HCT116 (cell line): ENCODE measurements around the gene ARHGEF16. TPM values are rescaled to one million over a fixed set of nuclear protein-coding genes. Genes with fewer than 3 reads are reported as not detected.

Experiments used
- ATAC-seq: fragments of 200-7000 bp; cut with Tn5 transposase; 2 replicates; pipeline ENCODE4 v1.9.1; 2020; ENCODE audit warnings: mild to moderate bottlenecking, moderate library complexity
- BruUV-seq: library from RNA; stranded (reverse); fragments of 400-500 nt; replicated peaks from 2 replicates; lab custom pipeline; 2021; lab: Mats Ljungman, UMichigan
- CTCF ChIA-PET: fragments of 300-600 bp; sonication (Branson Sonifier 250); formaldehyde crosslinking; loops from one replicate; lab custom pipeline; 2021; ENCODE audit warnings: antibody characterized with exemption; lab: Charles Lee
- POLR2A ChIA-PET: fragments of 300-600, 350-600 bp; sonication (Branson Sonifier 250); formaldehyde crosslinking; loops from one replicate; lab custom pipeline; 2021; ENCODE audit warnings: antibody characterized with exemption; lab: Charles Lee
- RAD21 ChIA-PET, 2 experiments: fragments of 300-600 bp; sonication (Branson Sonifier 250); formaldehyde crosslinking; loops; one replicate each; lab custom pipeline; 2023; ENCODE audit warnings: low total read pairs in 2 of 2; ENCODE audit not compliant: uncharacterized antibody in 2 of 2, unreplicated experiment in 2 of 2, low non-redundant PET in 1 of 2; lab: Charles Lee
- DNase-seq: peaks from one replicate; pipeline ENCODE4 v3.0.0-alpha.2; 2010; ENCODE audit warnings: low read depth, low spot score
- H2AFZ ChIP-seq: fragments of 200-600 bp; shearing (Covaris generic), sonication (generic); 2 replicates; pipeline ENCODE4 v1.6.1; 2017; ENCODE audit warnings: low read depth, mixed run types, mixed read lengths, antibody characterized with exemption, low read length; ENCODE audit not compliant: poor library complexity, severe bottlenecking
- H3K27ac ChIP-seq: 2 replicates; pipeline ENCODE4 v1.5.1; 2012; ENCODE audit warnings: low read depth, low read length
- H3K27me3 ChIP-seq: fragments of 200-600 bp; sonication (generic); 2 replicates; pipeline ENCODE4 v1.6.1; 2016; ENCODE audit warnings: mixed run types, low read length, mixed read lengths; ENCODE audit not compliant: insufficient read depth
- H3K36me3 ChIP-seq, 2 experiments: fragments of 200-500 bp in 1 of 2; fragments of 200-600 bp in 1 of 2; sonication (Bioruptor generic) in 1 of 2; sonication (generic) in 1 of 2; 2 replicates each; pipeline versions ENCODE4 v1.5.1 to v1.6.1; 2014 to 2016; ENCODE audit warnings: low read length in 2 of 2, inconsistent platforms in 1 of 2, mixed read lengths in 1 of 2, mixed run types in 1 of 2; ENCODE audit not compliant: insufficient read depth in 2 of 2, control insufficient read depth in 1 of 2
- H3K4me1 ChIP-seq, 2 experiments: fragments of 200-600 bp in 1 of 2; sonication (generic) in 1 of 2; 2 replicates each; pipeline versions ENCODE4 v1.5.1 to v1.6.1; 2012 to 2017; ENCODE audit warnings: low read length in 2 of 2, inconsistent platforms in 1 of 2, mild to moderate bottlenecking in 1 of 2, mixed read lengths in 1 of 2, mixed run types in 1 of 2, moderate library complexity in 1 of 2; ENCODE audit not compliant: insufficient read depth in 2 of 2, control insufficient read depth in 1 of 2
- H3K4me2 ChIP-seq: fragments of 200-600 bp; sonication (generic); 2 replicates; pipeline ENCODE4 v1.6.1; 2017; ENCODE audit warnings: mixed run types, low read length, mixed read lengths
- H3K4me3 ChIP-seq, 2 experiments: fragments of 200-600 bp in 1 of 2; sonication (generic) in 1 of 2; replicated peaks in 1 of 2; 2 replicates each; pipeline ENCODE4 v1.5.1; 2011 to 2016; ENCODE audit warnings: low read length in 2 of 2, control low read depth in 1 of 2, low read depth in 1 of 2, mild to moderate bottlenecking in 1 of 2, mixed read lengths in 1 of 2, mixed run types in 1 of 2
- H3K79me2 ChIP-seq: fragments of 200-600 bp; sonication (generic); 2 replicates; pipeline ENCODE4 v1.6.1; 2017; ENCODE audit warnings: mild to moderate bottlenecking, mixed run types, low read length, moderate library complexity, mixed read lengths; ENCODE audit not compliant: insufficient read depth
- H3K9ac ChIP-seq: fragments of 200-600 bp; sonication (generic); 2 replicates; pipeline ENCODE4 v1.6.1; 2016; ENCODE audit warnings: low read length, mixed read lengths
- H3K9me2 ChIP-seq: fragments of 200-600 bp; sonication (generic), shearing (Covaris generic); 2 replicates; pipeline ENCODE4 v1.6.1; 2017; ENCODE audit warnings: mixed run types, mild to moderate bottlenecking, moderate library complexity; ENCODE audit not compliant: insufficient read depth
- H3K9me3 ChIP-seq, 2 experiments: fragments of 200-500 bp in 1 of 2; fragments of 200-600 bp in 1 of 2; sonication (Bioruptor generic) in 1 of 2; sonication (generic) in 1 of 2; 2 replicates each; pipeline ENCODE4 v1.6.1; 2014 to 2017; ENCODE audit warnings: low read length in 2 of 2, mixed read lengths in 2 of 2, inconsistent platforms in 1 of 2, low read depth in 1 of 2, mild to moderate bottlenecking in 1 of 2, mixed run types in 1 of 2, moderate library complexity in 1 of 2; ENCODE audit not compliant: control insufficient read depth in 1 of 2, insufficient read depth in 1 of 2
- H4K20me1 ChIP-seq: fragments of 200-600 bp; sonication (generic), shearing (Covaris generic); 2 replicates; pipeline ENCODE4 v1.6.1; 2017; ENCODE audit warnings: mixed run types, mild to moderate bottlenecking, moderate library complexity; ENCODE audit not compliant: insufficient read depth
- CTCF ChIP-seq, 3 experiments: fragments of 200-600 bp in 1 of 3; sonication (generic) in 1 of 3; IDR thresholded peaks in 2 of 3; conservative IDR thresholded peaks in 1 of 3; 2 replicates each; pipeline ENCODE4 v1.5.1; 2012 to 2017; ENCODE audit warnings: low read depth in 2 of 3, low read length in 2 of 3, antibody characterized with exemption in 1 of 3, borderline replicate concordance in 1 of 3, control low read depth in 1 of 3, mild to moderate bottlenecking in 1 of 3, mixed read lengths in 1 of 3, mixed run types in 1 of 3, moderate library complexity in 1 of 3; ENCODE audit not compliant: insufficient read depth in 1 of 3
- EGR1 ChIP-seq: IDR thresholded peaks from 2 replicates; pipeline ENCODE4 v1.6.1; 2012; ENCODE audit warnings: low read depth
- ELF1 ChIP-seq: IDR thresholded peaks from 2 replicates; pipeline ENCODE4 v1.6.1; 2012; ENCODE audit warnings: low read depth, borderline replicate concordance
- EZH2phosphoT487 ChIP-seq: fragments of 200-600 bp; IDR thresholded peaks from 2 replicates; pipeline ENCODE4 v1.6.1; 2018; ENCODE audit warnings: antibody characterized with exemption, borderline replicate concordance
- JUND ChIP-seq: IDR thresholded peaks from 2 replicates; pipeline ENCODE4 v1.6.1; 2012
- SRF ChIP-seq: IDR thresholded peaks from 2 replicates; pipeline ENCODE4 v1.6.1; 2012; ENCODE audit warnings: low read depth
- TCF7L2 ChIP-seq: IDR thresholded peaks from 2 replicates; pipeline ENCODE4 v1.7.0; 2011; ENCODE audit warnings: borderline replicate concordance, inconsistent platforms; ENCODE audit not compliant: insufficient read depth, insufficient read length; ENCODE audit errors: extremely low read depth
- YY1 ChIP-seq: IDR thresholded peaks from 2 replicates; pipeline ENCODE4 v1.6.1; 2011; ENCODE audit warnings: low read length, low read depth, moderate library complexity, mild to moderate bottlenecking; ENCODE audit not compliant: insufficient replicate concordance; ENCODE audit errors: extremely low read depth
- ZBTB33 ChIP-seq: IDR thresholded peaks from 2 replicates; pipeline ENCODE4 v1.6.1; 2011; ENCODE audit warnings: mild to moderate bottlenecking, low read length, moderate library complexity; ENCODE audit not compliant: insufficient replicate concordance; ENCODE audit errors: extremely low read depth
- intact Hi-C: fragments of 100-400 bp; cut with micrococcal nuclease; formaldehyde crosslinking; loops from 2 replicates; pipeline ENCODE4 v1.10.0; 2022
- total RNA-seq: library from RNA; stranded (reverse); gene quantifications from one replicate; pipeline ENCODE4 v1.2.1, GENCODE V29; 2021; ENCODE audit not compliant: unreplicated experiment

Gene ARHGEF16
- total RNA-seq, 1 experiment from 2014 or later = 37.4 TPM

GRCh38 chr1:3505161-3505560 is 50.7 kb downstream of the ARHGEF16 start:
- Histone ChIP-seq H3K4me3 (no peak overlapping the region), H3K27ac (no peak overlapping the region), H3K79me2 (no peaks in the 10 kb centered on the region), H4K20me1 (no peaks in the 10 kb centered on the region), H3K27me3 (no peaks in the 10 kb centered on the region), H3K36me3 (no peaks in the 10 kb centered on the region), H2AFZ (no peak overlapping the region), H3K4me1 (peaks cover 15 to 56% of the 10 kb centered on the region in 2 experiments; a peak in 3 of 4 replicates), H3K9ac (no peak overlapping the region), H3K9me3 (no peaks in the 10 kb centered on the region), H3K4me2 (peak overlapping the region; percentile 61; the same call in 1 of the 2 replicates), H3K9me2 (no peaks in the 10 kb centered on the region)
- ChIA-PET POLR2A (no interaction called here), RAD21 (no interaction called here), CTCF (no interaction called here)
- no peak for TF ChIP-seq SRF
- TF ChIP-seq ELF1 = no peak
- no peak for TF ChIP-seq TCF7L2
- TF ChIP-seq CTCF (IDR thresholded peaks at IDR 0.05 in 2 of 3, conservative IDR thresholded peaks at IDR 0.05 in 1 of 3; ENCODE audit: borderline replicate concordance in 1 of 3, insufficient read depth in 1 of 3, low read depth in 2 of 3, low read length in 2 of 3) = no peak
- TF ChIP-seq EGR1 = no peak
- no peak for TF ChIP-seq YY1
- no peak for TF ChIP-seq JUND
- TF ChIP-seq ZBTB33 = no peak
- no peak for TF ChIP-seq EZH2phosphoT487
- no TSS peak for BruUV-seq
- DNase-seq (no peak), ATAC-seq (no peak)
- intact Hi-C loops = no loop called here
